Measurements from ENCODE around the gene CNNM4. TPM values are rescaled to one million over a fixed set of nuclear protein-coding genes. Genes with fewer than 3 reads are reported as not detected.

The CNNM4 gene
- total RNA-seq, 1 experiment from 2014 or later: 1.7 TPM

GRCh38 chr2:96754317-96754716, 6.4 kb upstream of the CNNM4 start:
- in situ Hi-C loops (cut with HindIII; ENCODE audit: low pct_unique_long_range_greater_than_20kb, low sequenced_read_pairs): no loop called here
- no peak for DNase-seq (ENCODE audit: low read depth, low spot score)

GRCh38 chr2:96756788-96757476, 3.8 kb upstream of the CNNM4 start:
- in situ Hi-C loops (cut with HindIII; ENCODE audit: low pct_unique_long_range_greater_than_20kb, low sequenced_read_pairs): no loop called here
- DNase-seq (ENCODE audit: low read depth, low spot score): no peak

- no peak for DNase-seq (ENCODE audit: low read depth, low spot score)
- in situ Hi-C loops (cut with HindIII; ENCODE audit: low pct_unique_long_range_greater_than_20kb, low sequenced_read_pairs): no loop called here
Observed at GRCh38 chr2:96757477-96757860, 3.2 kb upstream of the CNNM4 start.

GRCh38 chr2:96758987-96759386, 1.7 kb upstream of the CNNM4 start:
- in situ Hi-C loops (cut with HindIII; ENCODE audit: low pct_unique_long_range_greater_than_20kb, low sequenced_read_pairs): no loop called here
- no peak for DNase-seq (ENCODE audit: low read depth, low spot score)

- DNase-seq (ENCODE audit: low read depth, low spot score): no peak
- in situ Hi-C loops (cut with HindIII; ENCODE audit: low pct_unique_long_range_greater_than_20kb, low sequenced_read_pairs): no loop called here
Observed at GRCh38 chr2:96759548-96759947, 1.2 kb upstream of the CNNM4 start.

GRCh38 chr2:96760986-96761832, 507 bp downstream of the CNNM4 start:
- in situ Hi-C loops (cut with HindIII; ENCODE audit: low pct_unique_long_range_greater_than_20kb, low sequenced_read_pairs): no loop called here
- no peak for DNase-seq (ENCODE audit: low read depth, low spot score)

- DNase-seq (ENCODE audit: low read depth, low spot score): no peak
Observed at GRCh38 chr2:96762529-96763311, 2.0 kb downstream of the CNNM4 start.

GRCh38 chr2:96763511-96764252, 3.0 kb downstream of the CNNM4 start:
- no peak for DNase-seq (ENCODE audit: low read depth, low spot score)
- in situ Hi-C loops (cut with HindIII; ENCODE audit: low pct_unique_long_range_greater_than_20kb, low sequenced_read_pairs): no loop called here

More at GRCh38 chr2:96762529-96763311, 2.0 kb downstream of the CNNM4 start:
- in situ Hi-C loops (cut with HindIII; ENCODE audit: low pct_unique_long_range_greater_than_20kb, low sequenced_read_pairs): no loop called here

- in situ Hi-C loops (cut with HindIII; ENCODE audit: low pct_unique_long_range_greater_than_20kb, low sequenced_read_pairs): no loop called here
- no peak for DNase-seq (ENCODE audit: low read depth, low spot score)
Observed at GRCh38 chr2:96764253-96764637, 3.5 kb downstream of the CNNM4 start.

- in situ Hi-C loops (cut with HindIII; ENCODE audit: low pct_unique_long_range_greater_than_20kb, low sequenced_read_pairs): no loop called here
Observed at GRCh38 chr2:96767135-96767871, 6.6 kb downstream of the CNNM4 start.

GRCh38 chr2:96768083-96768561, 7.4 kb downstream of the CNNM4 start:
- no peak for DNase-seq (ENCODE audit: low read depth, low spot score)
- in situ Hi-C loops (cut with HindIII; ENCODE audit: low pct_unique_long_range_greater_than_20kb, low sequenced_read_pairs): no loop called here

More at GRCh38 chr2:96767135-96767871, 6.6 kb downstream of the CNNM4 start:
- DNase-seq (ENCODE audit: low read depth, low spot score): no peak

- no peak for DNase-seq (ENCODE audit: low read depth, low spot score)
- in situ Hi-C loops (cut with HindIII; ENCODE audit: low pct_unique_long_range_greater_than_20kb, low sequenced_read_pairs): no loop called here
Observed at GRCh38 chr2:96769814-96770213, 9.1 kb downstream of the CNNM4 start.

- DNase-seq (ENCODE audit: low read depth, low spot score): no peak
- in situ Hi-C loops (cut with HindIII; ENCODE audit: low pct_unique_long_range_greater_than_20kb, low sequenced_read_pairs): no loop called here
Observed at GRCh38 chr2:96770442-96771202, 9.9 kb downstream of the CNNM4 start.

- no peak for DNase-seq (ENCODE audit: low read depth, low spot score)
- in situ Hi-C loops (cut with HindIII; ENCODE audit: low pct_unique_long_range_greater_than_20kb, low sequenced_read_pairs): no loop called here
Observed at GRCh38 chr2:96771796-96772618, 11.3 kb downstream of the CNNM4 start.

GRCh38 chr2:96772903-96773671, 12.4 kb downstream of the CNNM4 start:
- in situ Hi-C loops (cut with HindIII; ENCODE audit: low pct_unique_long_range_greater_than_20kb, low sequenced_read_pairs): no loop called here

More at GRCh38 chr2:96772903-96773671, 12.4 kb downstream of the CNNM4 start:
- DNase-seq (ENCODE audit: low read depth, low spot score): no peak

All from SK-MEL-5 (cell line).